K562 (cell line): ENCODE measurements around the gene BOC. TPM values are rescaled to one million over a fixed set of nuclear protein-coding genes. Genes with fewer than 3 reads are reported as not detected.

ENCODE experiments used
- ATAC-seq: fragments of 200-7000 bp; cut with Tn5 transposase; 3 replicates; pipeline ENCODE4 v1.9.1; 2020; ENCODE audit warnings: moderate library complexity
- BruUV-seq: library from RNA; stranded (reverse); fragments of 400-500 nt; replicated peaks from 2 replicates; lab custom pipeline; 2021; lab: Mats Ljungman, UMichigan
- CTCF ChIA-PET: fragments of 300-600 bp; formaldehyde crosslinking; extraction: SDS; loops from one replicate; lab custom pipeline; 2021; ENCODE audit warnings: low intra/inter-chr PET ratio; lab: Yijun Ruan, JAX
- POLR2A ChIA-PET: fragments of 300-600, 350-650 bp; sonication (Branson Sonifier 250); formaldehyde crosslinking; extraction: SDS; loops from one replicate; lab custom pipeline; 2021; ENCODE audit warnings: antibody characterized with exemption, inconsistent platforms; lab: Yijun Ruan, JAX
- DNase-seq, 4 experiments: peaks; one replicate each; pipeline versions ENCODE4 v3.0.0 to v3.0.0-alpha.2; 2011 to 2018; ENCODE audit warnings: low spot score in 3 of 4, mixed read lengths in 3 of 4; ENCODE audit errors: extremely low read depth in 1 of 4
- FAIRE-seq: peaks from 2 replicates; lab custom pipeline; 2011; peaks lifted over from hg19 to GRCh38; lab: Jason Lieb, UNC
- H2AFZ ChIP-seq: 2 replicates; pipeline ENCODE4 v1.6.0; 2011; ENCODE audit warnings: low read depth, low read length, control low read depth, inconsistent platforms
- H3K27ac ChIP-seq: fragments of 200-600 bp; 3 replicates; pipeline ENCODE4 v1.8.0; 2011; ENCODE audit warnings: low read depth, mild to moderate bottlenecking, control low read depth, inconsistent platforms, low read length, moderate library complexity, mixed read lengths; ENCODE audit errors: extremely low read depth
- H3K27me3 ChIP-seq, 2 experiments: fragments of 300-600 bp in 1 of 2; 2 replicates in 1 of 2; 3 replicates in 1 of 2; pipeline versions ENCODE4 v1.6.0 to v1.8.0; 2011; ENCODE audit warnings: inconsistent platforms in 2 of 2, low read length in 2 of 2, mild to moderate bottlenecking in 1 of 2, mixed read lengths in 1 of 2, moderate library complexity in 1 of 2; ENCODE audit not compliant: control insufficient read depth in 2 of 2, insufficient read depth in 2 of 2
- H3K36me3 ChIP-seq: fragments of 300-600 bp; 3 replicates; pipeline ENCODE4 v1.8.0; 2011; ENCODE audit warnings: mild to moderate bottlenecking, low read length, inconsistent platforms; ENCODE audit not compliant: control insufficient read depth, insufficient read depth
- H3K4me1 ChIP-seq, 2 experiments: fragments of 200-600 bp in 1 of 2; replicated peaks in 1 of 2; 2 replicates in 1 of 2; 3 replicates in 1 of 2; pipeline versions ENCODE4 v1.5.1 to v1.8.0; 2011; ENCODE audit warnings: inconsistent platforms in 2 of 2, low read length in 2 of 2, mild to moderate bottlenecking in 1 of 2, mixed read lengths in 1 of 2, moderate library complexity in 1 of 2; ENCODE audit not compliant: control insufficient read depth in 2 of 2, insufficient read depth in 2 of 2
- H3K4me2 ChIP-seq: 2 replicates; pipeline ENCODE4 v1.6.1; 2011; ENCODE audit warnings: low read length, control low read depth, inconsistent platforms, mixed read lengths; ENCODE audit not compliant: insufficient read depth
- H3K4me3 ChIP-seq: fragments of 200-600 bp; sonication (generic), shearing (Covaris generic); 2 replicates; pipeline ENCODE4 v1.5.1; 2016; ENCODE audit warnings: control low read depth, inconsistent platforms
- H3K79me2 ChIP-seq: fragments of 200-600 bp; 3 replicates; pipeline ENCODE4 v1.8.0; 2011; ENCODE audit warnings: low read length, inconsistent platforms; ENCODE audit not compliant: control insufficient read depth, insufficient read depth
- H3K9ac ChIP-seq, 2 experiments: 2 replicates each; pipeline versions ENCODE4 v1.6.0 to v1.6.1; 2011; ENCODE audit warnings: low read depth in 2 of 2, low read length in 2 of 2, control low read depth in 1 of 2, inconsistent platforms in 1 of 2, mild to moderate bottlenecking in 1 of 2, mixed read lengths in 1 of 2; ENCODE audit not compliant: insufficient read depth in 1 of 2
- H3K9me1 ChIP-seq: one replicate; pipeline ENCODE4 v1.6.0; 2011; ENCODE audit warnings: inconsistent platforms, mild to moderate bottlenecking, low read length, moderate library complexity; ENCODE audit not compliant: control insufficient read depth, insufficient read depth
- H3K9me3 ChIP-seq: replicated peaks from 2 replicates; pipeline ENCODE4 v1.5.1; 2011; ENCODE audit warnings: low read depth, low read length, inconsistent platforms; ENCODE audit not compliant: control insufficient read depth, insufficient read depth
- H4K20me1 ChIP-seq: replicated peaks from 2 replicates; pipeline ENCODE4 v1.6.1; 2011; ENCODE audit warnings: low read length, inconsistent platforms, mixed read lengths; ENCODE audit not compliant: control insufficient read depth, insufficient read depth
- CCNT2 ChIP-seq: IDR thresholded peaks from 2 replicates; pipeline ENCODE4 v1.6.1; 2011; ENCODE audit warnings: borderline replicate concordance, low read depth, mild to moderate bottlenecking, moderate library complexity, mixed read lengths, low read length; ENCODE audit not compliant: insufficient read length; ENCODE audit errors: extremely low read depth
- CHCHD3 ChIP-seq: fragments of 250-450 bp; sonication (Bioruptor Pico); IDR thresholded peaks from 2 replicates; pipeline ENCODE4 v2.1.2; 2022; ENCODE audit warnings: mild to moderate bottlenecking
- ESRRA ChIP-seq: fragments of 450-650 bp; IDR thresholded peaks from 2 replicates; pipeline ENCODE4 v1.6.1; 2014; ENCODE audit warnings: low read depth, mild to moderate bottlenecking, moderate library complexity, borderline replicate concordance
- ID3 ChIP-seq, 2 experiments: fragments of 250-450 bp in 1 of 2; fragments of 450-650 bp in 1 of 2; sonication (Bioruptor Pico) in 1 of 2; IDR thresholded peaks; 2 replicates each; pipeline versions ENCODE4 v1.6.1 to v1.8.0; 2016 to 2021; ENCODE audit warnings: mild to moderate bottlenecking in 2 of 2, moderate library complexity in 2 of 2, missing compliant biosample characterization in 1 of 2, missing genetic modification characterization in 1 of 2
- MYBL2 ChIP-seq, 2 experiments: fragments of 450-650 bp in 1 of 2; sonication (generic) in 1 of 2; formaldehyde crosslinking in 1 of 2; IDR thresholded peaks; 2 replicates each; pipeline versions ENCODE4 v1.6.1 to v1.8.1; 2017 to 2022; ENCODE audit warnings: borderline replicate concordance in 1 of 2, inconsistent platforms in 1 of 2, low read depth in 1 of 2, mild to moderate bottlenecking in 1 of 2, missing genetic modification reagents in 1 of 2, moderate library complexity in 1 of 2
- PBX2 ChIP-seq, 2 experiments: IDR thresholded peaks in 1 of 2; conservative IDR thresholded peaks in 1 of 2; 2 replicates each; pipeline ENCODE4 v1.6.1; 2016; ENCODE audit warnings: low read depth in 2 of 2, mild to moderate bottlenecking in 1 of 2, missing compliant biosample characterization in 1 of 2, missing genetic modification characterization in 1 of 2, moderate library complexity in 1 of 2
- RFX5 ChIP-seq: IDR thresholded peaks from 2 replicates; pipeline ENCODE4 v1.6.1; 2011; ENCODE audit warnings: low read depth, mild to moderate bottlenecking, improper control_type of control experiment, low read length
- RFX7 ChIP-seq: fragments of 250-450 bp; sonication (Bioruptor Pico); IDR thresholded peaks from 2 replicates; pipeline ENCODE4 v1.5.1; 2021; ENCODE audit warnings: mild to moderate bottlenecking
- SRSF7 ChIP-seq: fragments of 200-400 bp; formaldehyde crosslinking; optimal IDR thresholded peaks from 2 replicates; pipeline ENCODE3; 2017; ENCODE audit warnings: mild to moderate bottlenecking, low read depth, low read length
- TAL1 ChIP-seq: fragments of 450-650 bp; IDR thresholded peaks from 2 replicates; pipeline ENCODE4 v1.6.1; 2016; ENCODE audit warnings: mild to moderate bottlenecking
- ZNF280A ChIP-seq: fragments of 450-650 bp; IDR thresholded peaks from 2 replicates; pipeline ENCODE4 v1.6.1; 2018; ENCODE audit warnings: mild to moderate bottlenecking, low read depth; ENCODE audit not compliant: partially characterized antibody
- ZNF561 ChIP-seq: fragments of 450-650 bp; formaldehyde crosslinking; conservative IDR thresholded peaks from 2 replicates; pipeline ENCODE4 v1.4.0; 2020; ENCODE audit warnings: mild to moderate bottlenecking, moderate library complexity
- WGBS: fragments of 100-300 bp; shearing (Covaris generic); methylation state at CpG from one replicate; pipeline ENCODE4 v1.1.6; 2016; ENCODE audit warnings: low coverage, mixed read lengths; ENCODE audit not compliant: insufficient coverage; ENCODE audit errors: missing lambda C conversion rate; 5-methylcytosine and 5-hydroxymethylcytosine counted together
- in situ Hi-C: fragments of 300-500 bp; cut with MboI; formaldehyde crosslinking; loops from 4 replicates; pipeline ENCODE4 v1.15.0; 2018; ENCODE audit warnings: inconsistent platforms, mixed read lengths
- intact Hi-C: fragments of 100-400 bp; cut with micrococcal nuclease; formaldehyde crosslinking; loops from 2 replicates; pipeline ENCODE4 v1.14.2; 2022
- polyA plus RNA-seq, 8 experiments: library from polyadenylated mRNA; depleted of rRNA in 4 of 8; stranded (reverse) in 5 of 8; unstranded in 3 of 8; fragments of >200 nt; fragmentation: Nextera tagmentation in 2 of 8; fragmentation: Illumina TruSeq in 1 of 8; extraction: Ambion mirVana in 2 of 8; extraction: Trizol in 1 of 8; gene quantifications; 2 replicates each; pipeline versions ENCODE4 v1.2.1 to v1.2.3, GENCODE V29; 2011 to 2014; ENCODE audit warnings: inconsistent platforms in 1 of 8, missing spikeins in 1 of 8
- total RNA-seq, 7 experiments: library from RNA; depleted of rRNA in 6 of 7; stranded (reverse); fragments of >200 nt in 6 of 7; fragmentation: Illumina TruSeq in 2 of 7; extraction: Trizol in 2 of 7; gene quantifications; 2 replicates each; pipeline versions ENCODE4 v1.2.1 to v1.2.3, GENCODE V29; 2011 to 2021; ENCODE audit warnings: low replicate concordance in 1 of 7

The BOC gene
- total and polyA plus RNA-seq, 9 of the 15 experiments (the other 6 are each of a cell fraction or from before 2014, with no cell fraction given) = not detected

- ChIA-PET CTCF (no interaction called here), POLR2A (no interaction called here)
- H3K4me1 ChIP-seq = no peaks in the 10 kb centered on the region
- DNase-seq = no peak
- no peak overlapping the region for H3K4me3 ChIP-seq
- H2AFZ ChIP-seq = no peak overlapping the region
- no peaks in the 10 kb centered on the region for H3K79me2 ChIP-seq
- H3K9me3 ChIP-seq = no peaks in the 10 kb centered on the region
- intact Hi-C loops (no loop called here), in situ Hi-C loops (no loop called here)
- no peak overlapping the region for H3K4me2 ChIP-seq
- H3K36me3 ChIP-seq = no peaks in the 10 kb centered on the region
- no peaks in the 10 kb centered on the region for H3K9me1 ChIP-seq
- H4K20me1 ChIP-seq = no peaks in the 10 kb centered on the region
- no peak for ATAC-seq
- no peak overlapping the region for H3K27ac ChIP-seq
- TF ChIP-seq ZNF561 (CRISPR knock-in tag) = no peak
- no peak for TF ChIP-seq MYBL2 (IDR thresholded peaks at IDR 0.05; ENCODE audit: low read depth)
- no peak for TF ChIP-seq MYBL2 (CRISPR knock-in tag; IDR thresholded peaks at IDR 0.05; ENCODE audit: borderline replicate concordance)
- TF ChIP-seq ZNF280A = no peak
- no peak for TF ChIP-seq RFX7 (CRISPR knock-in tag)
- TF ChIP-seq ID3 (CRISPR knock-in tag; IDR thresholded peaks at IDR 0.05) = no peak
- no peak for TF ChIP-seq ID3 (tag; IDR thresholded peaks at IDR 0.05)
- TF ChIP-seq CCNT2 = no peak
- no peak for TF ChIP-seq ESRRA
- no peak for TF ChIP-seq SRSF7
- TF ChIP-seq PBX2 (CRISPR knock-in tag; IDR thresholded peaks at IDR 0.05; ENCODE audit: low read depth) = no peak
- TF ChIP-seq PBX2 (tag; conservative IDR thresholded peaks at IDR 0.05; ENCODE audit: low read depth) = no peak
- TF ChIP-seq TAL1 = no peak
- TF ChIP-seq RFX5 = no peak
- no peak for TF ChIP-seq CHCHD3
- 1% methylated on average over 10 of the region's 10 CpGs for WGBS
- BruUV-seq = no TSS peak
- H3K27me3 ChIP-seq = peaks cover 6 to 20% of the 10 kb centered on the region in 2 experiments; a peak in 3 of 5 replicates
- H3K9ac ChIP-seq = no peak overlapping the region
- FAIRE-seq = no peak
Measured at GRCh38 chr3:113218011-113218680, 6.8 kb downstream of the BOC start.
